ENCODE data around the gene GABPA.
A peak's percentile ranks its signal among the peaks of the same experiment; 100 is the strongest.
"Not testable (repeated sequence)": the region's sequence is repeated elsewhere in the genome, so short reads cannot be mapped to it uniquely, and the experiment has no call there.

Gene GABPA

DNA sequence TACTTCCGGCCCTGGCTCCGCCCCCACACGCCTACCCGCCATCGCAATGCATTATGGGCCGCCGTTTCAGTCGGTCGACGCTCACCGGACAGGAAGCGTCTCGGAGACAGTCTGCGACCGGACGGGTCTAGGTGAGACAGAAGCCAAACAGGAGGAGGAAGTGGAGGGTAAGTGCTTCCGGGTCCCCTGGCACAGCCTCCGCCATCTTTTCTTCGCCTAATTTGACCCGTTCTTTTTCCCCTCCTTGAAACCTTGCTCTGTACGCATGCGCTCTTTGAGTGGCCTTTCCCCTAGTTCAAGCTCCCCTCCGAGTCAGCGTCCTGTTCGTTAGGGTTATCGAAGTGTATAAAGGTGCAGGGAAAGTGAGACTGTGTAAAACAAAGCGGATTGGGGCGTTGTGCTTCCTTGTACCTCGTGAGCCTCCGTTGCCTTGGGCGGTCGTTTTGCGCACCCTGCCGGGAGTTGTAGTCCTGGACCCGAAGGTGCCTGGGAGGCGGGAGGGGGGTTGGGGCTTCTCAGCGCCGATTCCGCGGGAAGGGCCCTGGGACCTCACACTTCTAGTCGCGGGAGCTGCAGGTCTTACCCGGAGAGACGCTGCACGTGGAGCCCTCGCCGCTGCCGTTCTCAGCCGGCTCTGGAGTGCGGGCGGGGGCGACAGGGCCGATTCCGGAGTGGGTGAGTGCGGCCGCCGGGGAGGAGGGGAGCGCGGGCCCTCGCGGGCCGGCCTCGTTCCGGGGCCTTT is at the start of gene GABPA, which contains the start of gene ATP5PF:
TSS of gene GABPA (plus strand) at position 69 of the 742 bp plus-strand sequence. CDS start 6,627 bp downstream, outside the sequence.
TSS of gene ATP5PF (minus strand) at position 1 of the 742 bp plus-strand sequence. CDS start 5,110 bp downstream, outside the sequence.
- peak; percentile 98 for DNase-seq
- ATAC-seq, result peak; percentile 97

GRCh38 chr21:25687787-25688186 is 47.0 kb upstream of the GABPA start:
- no peak for ATAC-seq
- no peak for DNase-seq

DNA sequence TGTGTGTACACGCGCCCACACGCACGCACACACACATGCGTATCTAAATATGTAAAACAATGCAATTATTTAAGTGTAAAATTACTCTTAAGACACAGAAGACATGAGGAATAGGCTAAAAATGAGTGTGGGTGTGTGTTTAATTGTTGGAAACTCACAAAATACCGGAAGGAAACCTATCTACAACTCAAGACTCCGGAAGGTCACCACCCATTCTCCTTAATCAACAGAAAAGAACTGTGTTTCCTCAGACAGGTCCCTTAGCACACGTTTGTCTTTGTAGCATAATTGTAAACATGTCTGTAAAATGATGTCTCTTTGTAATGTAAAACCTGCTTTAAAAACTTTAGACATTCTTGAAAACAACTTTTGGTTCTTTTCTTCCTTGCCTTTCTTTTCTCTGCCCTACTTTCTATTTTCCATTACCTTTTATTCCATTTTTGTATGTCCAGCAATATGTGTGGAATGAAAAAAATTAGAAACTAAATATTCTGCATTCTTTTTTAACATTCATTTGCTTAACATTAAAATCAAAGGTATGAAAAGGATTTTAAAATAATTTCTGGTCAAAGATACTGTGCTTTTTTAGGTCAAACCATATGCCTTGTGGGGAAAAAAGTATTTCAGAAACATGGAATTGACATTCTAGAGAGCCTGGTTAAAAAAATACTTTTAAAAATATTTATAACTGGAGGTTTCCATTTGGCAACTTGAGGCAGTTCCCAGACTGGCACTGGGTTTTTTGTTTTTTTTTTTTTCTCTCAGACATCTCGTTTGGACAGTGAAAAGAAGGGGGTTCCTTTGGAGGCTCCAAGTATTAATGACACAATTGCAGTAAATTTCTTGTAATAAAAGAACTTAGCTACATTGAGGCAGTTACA is 46.3 kb upstream of the GABPA start:
- DNase-seq, result no peak
- no peak for ATAC-seq

GRCh38 chr21:25689226-25689625 is 45.5 kb upstream of the GABPA start:
- DNase-seq (no peak), ATAC-seq (no peak)

DNA sequence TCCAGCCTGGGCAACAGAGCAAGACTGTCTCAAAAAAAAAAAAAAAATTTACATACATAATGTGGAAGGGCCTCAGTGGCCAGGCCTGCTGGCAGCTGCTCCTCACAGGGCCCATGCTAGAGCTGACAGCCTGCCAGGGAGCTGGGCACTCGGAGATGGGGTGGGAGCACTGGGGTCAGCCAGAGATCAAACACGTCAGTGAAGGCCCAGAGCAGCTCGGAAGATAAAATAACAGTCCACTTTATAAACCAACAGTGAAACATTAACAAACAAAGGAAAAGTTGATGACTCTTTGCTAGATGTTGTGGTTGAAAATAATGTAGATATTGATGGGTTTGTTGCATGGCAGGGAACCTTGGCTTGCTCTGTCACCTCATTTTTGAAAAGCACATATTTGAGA is 42.8 kb upstream of the GABPA start:
- ATAC-seq, result no peak
- no peak for DNase-seq

DNA sequence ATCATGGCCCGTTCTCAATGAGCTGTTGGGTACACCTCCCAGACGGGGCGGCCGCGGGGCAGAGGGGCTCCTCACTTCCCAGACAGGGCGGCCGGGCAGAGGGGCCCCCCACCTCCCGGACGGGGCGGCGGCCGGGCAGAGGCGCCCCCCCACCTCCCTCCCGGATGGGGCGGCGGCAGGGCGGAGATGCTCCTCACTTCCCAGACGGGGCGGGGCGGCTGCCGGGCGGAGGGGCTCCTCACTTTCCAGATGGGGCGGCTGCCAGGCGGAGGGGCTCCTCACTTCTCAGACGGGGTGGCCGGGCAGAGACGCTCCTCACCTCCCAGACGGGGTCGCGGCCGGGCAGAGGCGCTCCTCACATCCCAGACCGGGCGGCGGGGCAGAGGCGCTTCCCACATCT is 39.3 kb upstream of the GABPA start:
- not testable (repeated sequence) for ATAC-seq, DNase-seq

DNA sequence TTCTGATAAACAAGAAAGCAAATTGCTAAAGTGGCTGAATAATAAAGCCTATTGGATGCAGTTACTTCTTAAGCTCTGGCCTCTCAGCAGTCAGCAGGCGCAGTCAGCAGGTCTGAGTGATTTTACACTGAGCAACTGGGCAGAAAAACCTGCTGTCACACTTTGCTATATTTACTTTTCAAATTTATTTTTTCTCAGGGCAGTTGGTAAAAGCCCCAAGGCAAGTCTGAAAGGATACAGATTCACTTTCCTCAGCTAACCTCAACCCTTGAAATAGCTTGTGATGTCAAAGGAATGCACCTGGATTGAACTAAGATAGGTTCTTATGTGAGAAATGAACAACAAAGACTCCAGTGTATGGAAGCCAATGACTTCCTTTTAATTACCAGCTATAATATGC is 34.0 kb upstream of the GABPA start:
- ATAC-seq, result no peak
- no peak for DNase-seq

- ATAC-seq, result no peak
Observed at GRCh38 chr21:25701529-25701928, 33.2 kb upstream of the GABPA start.

GRCh38 chr21:25708467-25709065 is 26.2 kb upstream of the GABPA start:
- no peak for ATAC-seq
- peak; percentile 46 for DNase-seq

More at GRCh38 chr21:25701529-25701928, 33.2 kb upstream of the GABPA start:
- no peak for DNase-seq

- ATAC-seq, result no peak
- no peak for DNase-seq
Observed at GRCh38 chr21:25709684-25710265, 25.0 kb upstream of the GABPA start.

- ATAC-seq (no peak), DNase-seq (no peak)
Observed at GRCh38 chr21:25710550-25710949, 24.2 kb upstream of the GABPA start.

- ATAC-seq, DNase-seq: not testable (repeated sequence)
Observed at GRCh38 chr21:25714066-25714465, 20.7 kb upstream of the GABPA start.

DNA sequence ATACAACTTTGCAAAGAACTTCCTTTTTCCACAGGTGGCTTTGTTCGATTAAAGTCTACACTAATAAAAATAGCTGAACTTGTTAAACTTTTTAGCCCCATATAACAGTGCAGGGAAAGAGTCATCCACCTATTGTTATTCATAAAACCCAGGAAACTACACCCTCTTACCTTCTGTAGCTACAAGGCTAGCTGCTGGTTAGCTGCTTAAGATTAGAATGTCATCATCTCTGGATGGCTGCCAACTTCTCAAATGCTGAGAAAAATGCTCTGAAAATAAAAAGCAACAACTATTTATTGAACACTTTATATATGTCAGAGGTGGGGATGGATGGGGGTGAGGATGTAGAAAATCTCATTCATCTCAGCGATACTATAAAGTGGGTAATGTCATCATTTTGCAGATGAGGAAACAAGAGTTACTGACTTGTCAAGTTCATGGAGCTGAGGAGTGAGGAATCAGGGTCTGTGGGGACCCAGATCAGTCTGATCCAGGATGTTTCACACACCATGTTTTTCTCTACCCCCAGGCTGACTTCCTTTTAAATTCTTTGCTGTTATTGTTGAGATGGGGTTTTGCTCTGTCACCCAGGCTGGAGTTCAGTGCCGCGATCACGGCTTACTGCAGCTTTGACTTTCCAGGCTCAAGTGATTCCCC is 17.2 kb upstream of the GABPA start:
- DNase-seq, result no peak
- ATAC-seq, result no peak

DNA sequence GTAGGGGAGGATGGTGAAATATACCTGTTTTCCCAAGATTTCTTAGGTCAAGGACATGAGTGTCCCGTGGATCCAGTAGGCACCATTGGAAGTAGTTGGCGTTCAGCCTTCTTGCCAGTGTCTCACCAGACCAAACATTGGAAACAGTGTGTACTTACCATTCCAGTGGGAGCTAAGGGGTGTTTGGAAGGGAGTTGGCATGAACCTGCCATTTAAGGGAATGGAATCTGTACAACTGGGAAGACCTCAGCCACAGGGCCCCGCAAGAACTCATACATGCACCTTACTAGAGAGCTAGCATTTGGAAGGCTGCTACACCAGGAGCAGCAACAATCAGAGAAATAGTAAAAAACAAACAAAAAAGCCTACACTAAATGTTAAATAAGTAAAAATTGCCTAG is 12.8 kb upstream of the GABPA start:
- no peak for ATAC-seq

DNA sequence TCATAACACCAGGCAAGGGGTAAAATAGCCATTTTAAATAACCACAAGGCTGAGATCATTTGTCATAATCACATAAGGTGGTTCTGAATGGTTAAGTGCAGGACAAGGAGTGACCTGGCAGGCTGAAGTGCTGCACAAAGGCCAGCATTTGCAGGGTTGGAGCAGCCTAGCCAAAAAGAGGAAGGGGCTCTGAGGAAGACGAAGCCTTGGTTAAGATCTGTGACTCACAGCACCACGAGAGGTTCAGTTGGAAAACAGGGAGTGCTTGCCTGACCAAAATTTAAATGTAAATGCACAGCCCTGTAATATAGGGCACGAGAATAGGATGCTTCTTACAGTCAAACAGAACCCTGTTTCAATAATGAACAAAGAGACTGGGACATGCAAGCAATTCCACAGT is 12.1 kb upstream of the GABPA start:
- ATAC-seq (no peak), DNase-seq (no peak)

More for the DNA sequence above, 12.8 kb upstream of the GABPA start:
- no peak for DNase-seq

DNA sequence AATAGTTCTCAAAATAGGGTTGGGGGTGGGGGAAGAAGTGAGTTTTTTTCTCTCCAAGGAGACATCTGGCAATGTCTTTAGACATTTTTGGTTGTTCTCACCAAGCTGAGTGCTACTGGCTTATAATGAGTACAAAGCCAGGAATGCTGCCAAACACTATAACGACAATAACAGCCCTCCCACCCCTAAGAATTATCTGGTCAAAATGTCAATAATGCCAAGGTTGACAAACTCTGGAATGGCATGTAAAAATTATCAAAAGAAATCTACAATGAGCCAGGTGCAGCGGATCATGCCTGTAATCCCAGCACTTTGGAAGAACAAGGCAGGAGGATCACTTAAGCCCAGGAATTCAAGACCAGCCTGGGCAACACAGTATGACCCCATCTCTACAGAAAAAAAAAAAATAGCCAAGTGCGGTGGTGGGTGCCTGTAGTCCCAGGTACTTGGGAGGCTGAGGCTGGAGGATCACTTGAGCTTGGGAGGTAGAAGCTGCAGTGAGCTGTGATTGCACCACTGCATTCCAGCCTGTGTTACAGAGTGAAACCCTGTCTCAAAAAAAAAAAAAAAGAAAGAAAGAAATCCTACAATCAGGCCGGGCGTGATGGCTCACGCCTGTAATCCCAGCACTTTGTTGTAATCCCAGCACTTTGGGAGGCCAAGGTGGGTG is 2.5 kb upstream of the GABPA start:
- DNase-seq (no peak), ATAC-seq (no peak)

DNA sequence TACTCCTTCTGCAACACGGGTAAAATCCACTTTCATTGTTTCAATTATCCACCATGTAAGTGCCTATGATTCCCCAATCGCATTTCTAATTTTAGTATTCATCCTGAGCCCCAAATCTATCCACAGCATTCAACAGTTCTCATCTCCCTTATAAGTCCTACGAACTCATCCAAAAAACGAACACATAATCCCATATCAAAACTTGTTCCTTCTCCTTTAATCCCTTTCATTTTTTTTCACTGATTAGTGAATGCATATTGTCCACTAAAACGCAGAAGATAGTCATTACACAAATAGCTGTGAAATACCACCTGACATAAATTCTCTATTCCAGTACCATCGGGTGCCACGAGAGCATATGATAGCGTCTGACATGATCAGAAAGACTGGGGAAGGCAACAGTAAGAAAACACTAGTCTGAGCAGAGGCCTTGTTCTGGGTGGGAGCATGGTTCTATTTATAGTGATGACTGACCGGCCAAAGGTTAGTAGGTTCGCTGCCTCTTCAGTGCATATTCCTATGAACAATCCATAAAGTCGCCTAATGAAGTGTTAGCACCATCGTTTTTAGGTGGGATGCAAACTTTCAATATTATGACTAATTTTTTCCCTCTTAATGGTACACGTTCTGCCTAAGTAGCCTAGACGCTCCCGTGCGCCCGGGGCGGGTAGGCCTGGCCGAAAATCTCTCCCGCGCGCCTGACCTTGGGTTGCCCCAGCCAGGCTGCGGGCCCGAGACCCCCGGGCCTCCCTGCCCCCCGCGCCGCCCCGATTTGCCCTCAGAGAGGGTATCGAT is 716 bp upstream of the GABPA start:
- DNase-seq (peak; percentile 55), ATAC-seq (peak; percentile 31)

DNA sequence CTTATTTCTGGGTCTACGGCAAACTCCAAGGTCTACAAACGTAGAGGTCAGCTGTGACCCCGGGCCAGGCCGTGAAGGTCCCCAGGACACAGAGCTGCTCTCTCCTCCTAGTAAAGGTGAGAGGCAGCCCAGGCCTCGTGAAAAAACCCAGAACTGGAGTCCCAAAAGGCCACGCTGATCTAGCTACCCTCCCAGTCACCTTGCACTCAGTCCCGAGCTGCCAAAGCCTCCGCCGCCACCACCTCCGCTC is 193 bp upstream of the GABPA start:
- no peak for DNase-seq
- no peak for ATAC-seq

- ATAC-seq, result peak; percentile 2
Observed at GRCh38 chr21:25735646-25736597, 1.1 kb downstream of the GABPA start.

More at GRCh38 chr21:25735646-25736597, 1.1 kb downstream of the GABPA start:
- peak; percentile 81 for DNase-seq
